ENCODE data around the gene DEDD.

DEDD gene, protein sequence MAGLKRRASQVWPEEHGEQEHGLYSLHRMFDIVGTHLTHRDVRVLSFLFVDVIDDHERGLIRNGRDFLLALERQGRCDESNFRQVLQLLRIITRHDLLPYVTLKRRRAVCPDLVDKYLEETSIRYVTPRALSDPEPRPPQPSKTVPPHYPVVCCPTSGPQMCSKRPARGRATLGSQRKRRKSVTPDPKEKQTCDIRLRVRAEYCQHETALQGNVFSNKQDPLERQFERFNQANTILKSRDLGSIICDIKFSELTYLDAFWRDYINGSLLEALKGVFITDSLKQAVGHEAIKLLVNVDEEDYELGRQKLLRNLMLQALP

GRCh38 chr1:161132410-161133219 is at the start of gene DEDD:
TSS of gene DEDD (minus strand) at chr1:161132667. CDS start at chr1:161124462, 8,205 bp downstream.
- DNase-seq: peak; percentile 93

GRCh38 chr1:161182214-161182613 is 49.7 kb upstream of the DEDD start:
- DNase-seq: no peak

DNA sequence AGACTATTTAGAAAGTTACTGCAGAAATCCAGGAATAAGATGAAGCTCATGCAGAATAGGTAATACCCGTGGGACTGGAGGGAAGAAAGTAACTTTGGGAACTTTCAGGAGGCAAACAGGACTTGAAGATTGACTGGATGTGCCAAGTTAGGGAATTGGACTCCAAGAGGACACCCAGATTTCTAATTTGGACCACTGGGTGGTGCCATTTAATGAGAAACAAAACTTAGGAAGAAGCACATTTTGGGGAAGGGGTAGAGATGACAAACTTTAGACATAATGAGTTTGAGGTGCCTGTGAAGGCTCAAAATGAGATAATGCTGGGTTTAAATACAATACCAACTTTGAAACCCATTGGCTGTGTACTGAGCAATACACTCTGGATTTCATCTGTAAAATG is 48.2 kb upstream of the DEDD start:
- DNase-seq: no peak

GRCh38 chr1:161179698-161180097 is 47.2 kb upstream of the DEDD start:
- no peak for DNase-seq

- no peak for DNase-seq
Observed at GRCh38 chr1:161177936-161178244, 45.4 kb upstream of the DEDD start.

- peak; percentile 95 for DNase-seq
Observed at GRCh38 chr1:161177112-161177935, 44.9 kb upstream of the DEDD start, which contains the start of gene B4GALT3. TSS of gene B4GALT3 (minus strand) at chr1:161177507. CDS start at chr1:161176060, 1,447 bp downstream.

DNA sequence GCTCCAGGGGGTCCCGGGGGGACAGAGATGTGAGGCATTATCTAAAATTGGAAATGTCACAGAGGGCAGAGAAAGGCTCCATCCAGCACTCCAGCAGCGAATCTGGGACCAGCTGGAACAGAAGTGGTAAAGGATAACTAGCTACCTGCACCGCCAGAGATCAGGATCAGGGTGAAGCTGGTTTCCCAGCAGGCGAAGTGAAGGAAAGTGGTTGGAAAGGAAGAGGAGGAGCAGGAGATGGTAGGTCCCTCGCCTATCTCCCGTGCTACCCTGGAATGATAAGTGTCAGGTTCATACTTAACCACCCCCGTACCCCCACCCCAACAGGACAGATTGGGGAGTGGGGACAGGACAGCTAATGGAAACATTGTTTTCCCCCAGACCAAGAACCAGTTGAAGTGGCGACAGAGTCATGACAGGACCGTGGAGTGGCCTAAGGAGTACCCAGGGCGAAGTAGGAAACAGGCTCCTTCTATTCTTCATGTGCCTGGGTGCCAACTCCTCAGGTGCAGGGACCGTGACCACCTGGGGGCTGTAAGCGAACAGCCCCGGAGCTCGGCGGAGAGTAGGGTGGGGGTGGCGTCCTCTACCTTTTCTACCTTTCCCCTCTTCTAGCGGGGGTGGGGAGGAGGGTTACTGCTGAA is 44.1 kb upstream of the DEDD start:
- peak; percentile 6 for DNase-seq

- no peak for DNase-seq
Observed at GRCh38 chr1:161175771-161176453, 43.4 kb upstream of the DEDD start.

- DNase-seq: no peak
Observed at GRCh38 chr1:161174911-161175310, 42.4 kb upstream of the DEDD start.

- DNase-seq: no peak
Observed at GRCh38 chr1:161173711-161174110, 41.2 kb upstream of the DEDD start.

- no peak for DNase-seq
Observed at GRCh38 chr1:161172776-161173376, 40.4 kb upstream of the DEDD start.

DNA sequence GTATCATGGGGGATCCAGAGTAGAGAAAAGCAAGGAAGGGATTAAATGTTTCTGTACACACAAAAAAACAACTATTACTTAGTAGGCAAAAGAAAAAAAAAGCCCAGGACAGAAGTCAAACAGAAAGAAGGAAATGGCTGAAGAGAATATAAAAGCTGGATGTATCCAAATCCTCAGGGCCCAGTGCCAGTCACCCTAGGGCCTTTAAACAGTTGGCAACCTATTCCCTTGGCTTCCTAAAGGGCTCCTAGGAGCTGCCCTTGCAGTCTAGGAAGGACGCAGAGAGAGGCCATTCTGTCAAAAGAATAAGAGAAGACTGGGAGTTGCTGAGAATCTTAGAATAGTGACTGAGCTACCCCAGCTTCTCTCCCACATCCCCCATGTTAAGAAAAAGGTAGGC is 39.9 kb upstream of the DEDD start:
- no peak for DNase-seq

GRCh38 chr1:161171696-161172095 is 39.2 kb upstream of the DEDD start:
- DNase-seq: no peak

GRCh38 chr1:161171191-161171590 is 38.7 kb upstream of the DEDD start:
- no peak for DNase-seq

GRCh38 chr1:161168906-161169305 is 36.4 kb upstream of the DEDD start:
- DNase-seq: no peak

GRCh38 chr1:161166669-161167548 is 34.4 kb upstream of the DEDD start:
- no peak for DNase-seq

- DNase-seq: peak; percentile 95
Observed at GRCh38 chr1:161165742-161166668, 33.5 kb upstream of the DEDD start, which contains the start of gene PPOX. TSS of gene PPOX (plus strand) at chr1:161166426. CDS start at chr1:161166848, 422 bp downstream.

DNA sequence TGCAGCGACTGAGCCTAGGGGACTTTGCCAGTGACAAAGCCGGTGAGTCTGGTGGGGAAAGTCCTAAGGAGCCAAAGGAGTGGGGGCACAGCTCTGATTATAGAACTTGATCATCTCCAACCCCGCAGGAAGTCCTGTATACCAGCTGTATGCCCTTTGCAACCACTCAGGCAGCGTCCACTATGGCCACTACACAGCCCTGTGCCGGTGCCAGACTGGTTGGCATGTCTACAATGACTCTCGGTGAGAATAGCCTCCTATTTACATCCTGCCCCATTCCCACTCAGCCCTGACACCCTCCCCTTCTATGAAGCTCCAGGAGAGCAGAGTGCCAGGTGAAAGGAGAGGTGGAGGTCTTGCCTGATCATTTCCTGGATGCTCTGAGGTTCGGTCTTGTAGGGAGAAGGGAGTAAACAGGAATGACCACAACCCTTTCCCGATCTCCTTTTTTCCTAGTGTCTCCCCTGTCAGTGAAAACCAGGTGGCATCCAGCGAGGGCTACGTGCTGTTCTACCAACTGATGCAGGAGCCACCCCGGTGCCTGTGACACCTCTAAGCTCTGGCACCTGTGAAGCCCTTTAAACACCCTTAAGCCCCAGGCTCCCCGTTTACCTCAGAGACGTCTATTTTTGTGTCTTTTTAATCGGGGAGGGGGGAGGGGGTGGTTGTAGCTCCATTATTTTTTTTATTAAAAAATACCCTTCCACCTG is 32.6 kb upstream of the DEDD start:
- no peak for DNase-seq

DNA sequence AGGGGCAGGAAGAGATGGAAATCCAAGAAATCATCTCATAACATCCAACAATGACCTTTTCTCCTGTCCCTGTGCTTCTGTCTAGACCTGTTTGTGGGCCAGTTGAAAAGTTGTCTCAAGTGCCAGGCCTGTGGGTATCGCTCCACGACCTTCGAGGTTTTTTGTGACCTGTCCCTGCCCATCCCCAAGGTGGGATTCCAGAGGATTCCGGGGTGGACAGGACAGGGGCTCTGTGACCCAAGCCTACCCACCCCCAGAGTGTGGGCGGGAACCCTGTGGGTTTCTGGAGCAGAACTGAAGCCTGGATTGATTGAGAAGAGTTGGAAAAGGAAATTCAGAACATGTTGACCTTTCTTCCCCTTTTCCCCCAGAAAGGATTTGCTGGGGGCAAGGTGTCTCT is 31.3 kb upstream of the DEDD start:
- DNase-seq: no peak

All from retina (tissue), 1 donor.